ENCODE results near the gene DYNC2LI1.
"Not testable (repeated sequence)": the region's sequence is repeated elsewhere in the genome, so short reads cannot be mapped to it uniquely, and the experiment has no call there.

DYNC2LI1 gene

GRCh38 chr2:43773876-43774613, at the start of gene DYNC2LI1:
Gene DYNC2LI1 (plus strand): TSS chr2:43774039. CDS start chr2:43774139, 100 bp downstream.
- peak; percentile 86 to 89 for DNase-seq

- DNase-seq: no peak
Measured at GRCh38 chr2:43724728-43725526, 48.9 kb upstream of the DYNC2LI1 start.

GRCh38 chr2:43725711-43726246, 48.1 kb upstream of the DYNC2LI1 start:
- DNase-seq: no peak

GRCh38 chr2:43726961-43727633, 46.7 kb upstream of the DYNC2LI1 start:
- DNase-seq: not testable (repeated sequence)

- DNase-seq: no peak
Measured at GRCh38 chr2:43727634-43728014, 46.2 kb upstream of the DYNC2LI1 start.

GRCh38 chr2:43729491-43730174, 44.2 kb upstream of the DYNC2LI1 start:
- DNase-seq: no peak

GRCh38 chr2:43731211-43731610, 42.6 kb upstream of the DYNC2LI1 start:
- no peak for DNase-seq

- DNase-seq: no peak
Measured at GRCh38 chr2:43736637-43737036, 37.2 kb upstream of the DYNC2LI1 start.

GRCh38 chr2:43737097-43737854, 36.6 kb upstream of the DYNC2LI1 start:
- DNase-seq: no peak

- no peak for DNase-seq
Measured at GRCh38 chr2:43737855-43738254, 36.0 kb upstream of the DYNC2LI1 start.

- no peak for DNase-seq
Measured at GRCh38 chr2:43738257-43738656, 35.6 kb upstream of the DYNC2LI1 start.

- DNase-seq: no peak
Measured at GRCh38 chr2:43743706-43744105, 30.1 kb upstream of the DYNC2LI1 start.

GRCh38 chr2:43745457-43745856, 28.4 kb upstream of the DYNC2LI1 start:
- no peak for DNase-seq

GRCh38 chr2:43748333-43748732, 25.5 kb upstream of the DYNC2LI1 start:
- DNase-seq: peak; percentile 31 to 50

- no peak for DNase-seq
Measured at GRCh38 chr2:43749583-43749982, 24.3 kb upstream of the DYNC2LI1 start.

GRCh38 chr2:43751476-43751990, 22.3 kb upstream of the DYNC2LI1 start:
- no peak for DNase-seq

- DNase-seq: no peak
Measured at GRCh38 chr2:43752302-43752701, 21.5 kb upstream of the DYNC2LI1 start.

GRCh38 chr2:43754180-43754579, 19.7 kb upstream of the DYNC2LI1 start:
- no peak for DNase-seq

GRCh38 chr2:43758739-43759138, 15.1 kb upstream of the DYNC2LI1 start:
- no peak for DNase-seq

GRCh38 chr2:43759195-43759594, 14.6 kb upstream of the DYNC2LI1 start:
- DNase-seq: no peak

GRCh38 chr2:43762286-43762685, 11.6 kb upstream of the DYNC2LI1 start:
- DNase-seq: no peak

- DNase-seq: no peak
Measured at GRCh38 chr2:43763091-43763490, 10.7 kb upstream of the DYNC2LI1 start.

Data from activated CD4-positive, alpha-beta T cell treated with anti-CD3 and anti-CD28 coated beads, Interleukin-2, amount 50 U/mL, for 48 hours (primary cell).